Stimulated activated CD8-positive, alpha-beta memory T cell treated with anti-CD3 and anti-CD28 coated beads, Interleukin-4, amount 100 ng/mL, for 1 hour (primary cell): ENCODE measurements around the gene TAMM41.
"Not testable (repeated sequence)": the region's sequence is repeated elsewhere in the genome, so short reads cannot be mapped to it uniquely, and the experiment has no call there.

Source experiments
- DNase-seq, 2 donors: peaks; one replicate each; pipeline ENCODE4 v3.0.0-alpha.2; 2020; ENCODE audit warnings: low read depth in 2 of 2, low spot score in 1 of 2

The TAMM41 gene, protein sequence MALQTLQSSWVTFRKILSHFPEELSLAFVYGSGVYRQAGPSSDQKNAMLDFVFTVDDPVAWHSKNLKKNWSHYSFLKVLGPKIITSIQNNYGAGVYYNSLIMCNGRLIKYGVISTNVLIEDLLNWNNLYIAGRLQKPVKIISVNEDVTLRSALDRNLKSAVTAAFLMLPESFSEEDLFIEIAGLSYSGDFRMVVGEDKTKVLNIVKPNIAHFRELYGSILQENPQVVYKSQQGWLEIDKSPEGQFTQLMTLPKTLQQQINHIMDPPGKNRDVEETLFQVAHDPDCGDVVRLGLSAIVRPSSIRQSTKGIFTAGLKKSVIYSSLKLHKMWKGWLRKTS

DNA sequence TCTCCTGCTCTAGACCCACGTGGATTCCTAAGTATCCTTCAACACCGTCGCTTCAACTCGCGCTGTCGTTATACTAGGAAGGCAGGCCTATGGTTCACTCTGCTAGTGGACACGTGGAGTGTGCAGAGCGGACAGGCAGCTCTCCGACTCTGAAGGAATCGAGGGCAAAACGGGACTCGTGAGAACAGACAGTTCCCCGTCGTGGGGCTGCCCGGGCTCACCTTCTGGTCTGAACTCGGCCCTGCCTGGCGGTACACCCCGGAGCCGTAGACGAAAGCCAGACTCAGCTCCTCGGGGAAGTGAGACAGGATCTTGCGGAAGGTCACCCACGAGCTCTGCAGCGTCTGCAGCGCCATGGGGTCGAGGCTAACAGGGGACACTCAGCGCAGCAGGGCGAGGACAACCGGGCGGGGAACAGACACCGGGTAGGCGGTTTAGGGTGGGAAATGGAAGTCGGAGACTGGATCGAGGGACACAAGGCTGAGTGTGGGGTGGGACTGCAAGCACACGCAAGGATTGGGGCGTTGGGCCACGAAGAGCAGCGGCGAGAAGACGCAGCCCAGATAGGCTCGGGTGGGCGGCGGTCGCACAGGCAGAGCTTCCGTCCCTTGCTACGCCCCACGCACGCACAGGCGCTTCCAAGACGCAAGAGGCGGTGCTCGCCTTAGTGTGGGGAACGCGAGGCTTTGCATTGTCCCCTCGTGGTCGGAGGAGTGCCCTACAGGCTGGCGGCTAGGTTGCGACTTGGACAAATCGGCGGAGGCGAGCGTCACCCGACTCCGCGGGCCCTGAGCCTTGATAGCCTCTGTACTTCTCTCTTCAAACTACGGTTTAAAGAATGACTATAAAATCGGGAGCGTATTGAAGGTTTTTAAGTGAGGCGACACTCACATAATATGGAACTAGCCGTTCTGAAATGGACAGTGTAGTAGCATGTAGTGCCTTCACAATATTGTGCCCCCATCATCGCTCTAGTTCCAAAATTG is at the start of gene TAMM41:
TSS of gene TAMM41 (minus strand) at position 605 of the 986 bp plus-strand sequence. CDS start at position 356, 249 bp downstream.
- peak; percentile 66 to 76 for DNase-seq

DNA sequence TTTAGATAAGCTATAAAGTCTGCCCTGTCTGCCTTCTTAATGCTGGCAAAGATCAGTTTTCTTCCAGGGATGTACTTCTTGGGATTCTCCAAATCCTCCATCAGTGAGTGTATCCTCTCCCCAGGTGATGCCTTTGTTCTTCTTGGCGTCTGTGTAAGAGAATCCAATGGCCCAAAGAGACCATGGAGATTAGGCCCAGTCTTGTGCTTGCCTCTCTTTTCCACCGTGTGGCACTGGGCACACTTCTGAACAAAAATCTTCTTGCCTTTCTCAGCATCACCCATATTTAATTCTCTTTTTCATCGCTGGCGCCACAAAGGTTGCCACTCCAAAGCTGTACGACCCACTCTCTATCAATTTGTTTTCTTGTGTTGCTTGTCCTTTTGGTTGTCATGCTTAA is 32.2 kb upstream of the TAMM41 start:
- no peak for DNase-seq

DNA sequence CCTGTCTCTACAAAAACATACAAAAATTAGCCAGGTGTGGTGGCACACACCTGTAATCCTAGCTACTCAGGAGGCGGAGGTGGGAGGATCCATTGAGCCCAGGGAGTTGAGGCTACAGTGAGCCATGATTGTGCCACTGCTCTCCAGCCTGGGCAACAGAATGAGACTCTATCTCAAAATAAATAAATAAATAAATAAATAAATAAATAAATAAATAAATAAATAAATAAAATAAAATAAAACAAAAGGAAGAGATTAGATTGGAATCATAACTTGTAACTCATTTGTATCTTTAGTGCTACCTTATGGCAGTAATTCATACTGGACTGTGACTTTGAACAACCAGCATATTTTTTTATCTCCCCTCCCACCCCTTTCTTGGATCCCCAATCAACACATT is 28.0 kb upstream of the TAMM41 start:
- not testable (repeated sequence) for DNase-seq

DNA sequence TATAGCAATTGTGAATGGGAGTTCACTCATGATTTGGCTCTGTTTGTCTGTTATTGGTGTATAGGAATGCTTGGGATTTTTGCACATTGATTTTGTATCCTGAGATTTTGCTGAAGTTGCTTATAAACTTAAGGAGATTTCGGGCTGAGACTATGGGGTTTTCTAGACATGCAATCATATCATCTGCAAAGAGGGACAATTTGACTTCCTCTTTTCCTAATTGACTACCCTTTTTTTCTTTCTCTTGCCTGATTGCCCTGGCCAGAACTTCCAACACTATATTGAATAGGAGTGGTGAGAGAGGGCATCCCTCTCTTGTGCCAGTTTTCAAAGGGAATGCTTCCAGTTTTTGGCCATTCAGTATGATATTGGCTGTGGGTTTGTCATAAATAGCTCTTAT is 17.1 kb upstream of the TAMM41 start:
- not testable (repeated sequence) for DNase-seq

DNA sequence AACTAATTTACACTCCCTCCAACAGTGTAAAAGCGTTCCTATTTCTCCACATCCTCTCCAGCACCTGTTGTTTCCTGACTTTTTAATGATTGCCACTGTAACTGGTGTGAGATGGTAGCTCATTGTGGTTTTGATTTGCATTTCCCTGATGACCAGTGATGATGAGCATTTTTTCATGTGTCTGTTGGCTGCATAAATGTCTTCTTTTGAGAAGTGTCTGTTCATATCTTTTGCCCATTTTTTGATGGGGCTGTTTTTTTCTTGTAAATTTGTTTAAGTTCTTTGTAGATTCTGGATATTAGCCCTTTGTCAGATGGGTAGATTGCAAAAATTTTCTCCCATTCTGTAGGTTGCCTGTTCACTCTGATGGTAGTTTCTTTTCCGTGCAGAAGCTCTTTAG is 15.9 kb upstream of the TAMM41 start:
- not testable (repeated sequence) for DNase-seq

DNA sequence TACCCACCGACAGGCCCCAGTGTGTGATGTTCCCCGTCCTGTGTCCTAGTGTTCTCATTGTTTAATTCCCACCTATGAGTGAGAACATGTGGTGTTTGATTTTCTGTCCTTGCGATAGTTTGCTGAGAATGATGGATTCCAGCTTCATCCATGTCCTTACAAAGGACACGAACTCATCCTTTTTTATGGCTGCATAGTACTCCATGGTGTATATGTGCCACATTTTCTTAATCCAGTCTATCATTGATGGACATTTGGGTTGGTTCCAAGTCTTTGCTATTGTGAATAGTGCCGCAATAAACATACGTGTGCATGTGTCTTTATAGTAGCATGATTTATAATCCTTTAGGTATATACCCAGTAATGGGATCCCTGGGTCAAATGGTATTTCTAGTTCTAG is 15.5 kb upstream of the TAMM41 start:
- DNase-seq = not testable (repeated sequence)

DNA sequence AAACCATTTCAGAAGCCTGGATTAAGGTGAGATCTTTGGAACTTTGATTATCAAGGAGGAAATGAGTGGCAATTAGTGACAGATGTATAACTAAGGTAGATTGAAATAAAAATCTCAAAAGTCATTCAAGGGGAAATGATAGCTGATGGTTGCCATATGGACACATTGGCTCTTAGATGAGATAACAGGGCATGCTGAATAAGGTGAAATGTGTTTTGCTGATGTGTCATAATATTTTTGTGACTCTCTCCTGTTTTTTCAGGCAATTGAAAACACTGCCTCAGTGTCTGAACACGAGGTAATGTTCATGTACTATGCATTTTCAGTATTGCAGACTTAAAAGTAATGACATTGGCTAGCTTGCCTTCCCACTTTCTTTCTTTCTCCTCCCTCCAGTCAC is 13.5 kb upstream of the TAMM41 start:
- not testable (repeated sequence) for DNase-seq

DNA sequence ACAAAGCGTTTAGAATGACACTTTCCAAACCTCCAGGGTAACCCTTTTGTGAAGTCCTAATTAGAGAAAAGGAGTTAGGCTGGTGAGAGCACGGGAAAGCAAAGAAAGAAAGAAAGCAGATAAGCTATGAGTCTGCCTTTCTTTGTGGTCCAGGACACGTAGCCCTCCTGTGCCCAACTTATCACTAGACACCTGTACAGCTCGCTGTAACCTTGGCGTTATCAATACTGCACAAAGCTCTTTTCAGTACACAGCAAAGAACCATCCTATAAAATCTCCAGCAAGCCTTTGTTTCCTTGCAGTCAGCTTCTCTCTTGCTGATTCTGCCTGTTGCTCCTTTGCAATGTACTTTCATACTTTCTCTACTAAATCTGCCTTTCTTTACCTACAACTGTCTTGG is 6.8 kb upstream of the TAMM41 start:
- DNase-seq = no peak

DNA sequence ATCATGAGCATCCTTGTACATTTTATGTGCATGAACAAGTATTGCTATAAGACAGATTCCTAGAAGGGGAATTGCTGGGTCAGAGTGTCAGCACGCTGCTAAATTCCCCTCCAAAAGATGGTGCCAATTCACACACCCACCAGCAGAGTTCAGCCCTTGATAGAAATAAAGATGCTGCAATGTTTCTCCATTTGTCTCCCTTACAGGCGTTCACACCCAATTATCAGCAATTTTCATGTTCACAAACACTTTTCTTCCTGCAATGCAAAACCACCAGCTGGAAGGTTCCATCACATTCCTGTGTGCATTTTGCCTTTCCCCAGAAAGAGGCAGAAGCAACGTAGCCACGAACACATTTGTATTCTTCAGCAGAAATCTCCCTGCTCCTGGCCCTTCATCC is 3.3 kb upstream of the TAMM41 start:
- DNase-seq = no peak

DNA sequence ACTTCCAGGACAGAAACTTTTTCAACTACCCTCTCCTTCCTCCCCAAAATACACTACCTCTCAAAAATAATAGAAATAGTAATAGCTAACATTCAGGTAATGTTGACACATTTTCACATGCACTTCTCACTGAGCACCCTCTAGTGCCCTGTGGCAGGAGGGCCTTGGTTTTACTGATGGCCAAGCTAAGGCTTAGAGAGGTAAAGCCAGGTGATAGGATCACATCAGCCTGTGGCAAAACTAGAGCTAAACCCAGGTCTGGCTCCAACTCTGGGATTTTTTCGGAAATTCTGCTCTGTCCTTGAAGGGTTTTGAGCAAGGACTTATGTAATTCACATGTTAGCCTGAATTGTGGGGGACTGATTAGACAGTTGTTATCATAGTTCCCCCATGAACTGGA is 922 bp upstream of the TAMM41 start:
- DNase-seq = no peak

DNA sequence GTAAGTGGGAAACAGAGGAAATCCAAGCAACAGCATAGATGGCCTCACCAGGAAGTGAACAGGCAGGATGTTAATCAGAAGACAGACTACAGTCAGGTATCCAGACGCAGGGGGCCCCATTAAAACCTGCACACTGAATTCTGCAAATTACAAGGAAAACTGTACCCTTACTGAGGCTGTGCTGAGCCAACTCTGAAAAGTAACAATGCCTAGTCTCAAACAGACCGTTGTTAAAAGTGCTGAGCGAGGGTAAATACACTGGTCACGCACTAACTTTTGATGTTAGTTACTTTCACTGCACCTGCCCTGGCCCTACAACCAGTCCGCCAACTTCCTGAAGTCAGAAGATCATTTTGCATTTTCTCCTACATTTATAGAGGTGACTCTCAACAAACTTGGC is 1.0 kb downstream of the TAMM41 start:
- no peak for DNase-seq

DNA sequence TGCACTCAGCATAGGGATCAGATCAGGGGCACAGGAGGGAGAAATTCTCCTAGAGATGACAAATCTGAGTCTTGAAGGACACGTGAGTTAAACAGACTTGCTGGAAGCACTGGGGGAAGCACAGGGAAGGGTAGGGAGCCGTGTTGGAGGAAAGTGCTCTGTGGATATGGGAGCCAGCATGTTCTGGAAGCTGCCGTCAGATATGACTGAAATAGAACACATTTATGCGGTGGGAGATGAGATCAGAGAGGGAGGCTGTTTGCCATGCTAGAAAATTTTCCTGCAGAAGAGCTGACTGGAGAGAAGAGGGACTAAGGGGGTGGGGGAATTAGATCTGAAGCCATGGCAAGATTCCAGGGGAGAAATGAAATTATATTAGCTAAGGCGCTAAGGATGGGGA is 1.8 kb downstream of the TAMM41 start:
- DNase-seq = no peak

DNA sequence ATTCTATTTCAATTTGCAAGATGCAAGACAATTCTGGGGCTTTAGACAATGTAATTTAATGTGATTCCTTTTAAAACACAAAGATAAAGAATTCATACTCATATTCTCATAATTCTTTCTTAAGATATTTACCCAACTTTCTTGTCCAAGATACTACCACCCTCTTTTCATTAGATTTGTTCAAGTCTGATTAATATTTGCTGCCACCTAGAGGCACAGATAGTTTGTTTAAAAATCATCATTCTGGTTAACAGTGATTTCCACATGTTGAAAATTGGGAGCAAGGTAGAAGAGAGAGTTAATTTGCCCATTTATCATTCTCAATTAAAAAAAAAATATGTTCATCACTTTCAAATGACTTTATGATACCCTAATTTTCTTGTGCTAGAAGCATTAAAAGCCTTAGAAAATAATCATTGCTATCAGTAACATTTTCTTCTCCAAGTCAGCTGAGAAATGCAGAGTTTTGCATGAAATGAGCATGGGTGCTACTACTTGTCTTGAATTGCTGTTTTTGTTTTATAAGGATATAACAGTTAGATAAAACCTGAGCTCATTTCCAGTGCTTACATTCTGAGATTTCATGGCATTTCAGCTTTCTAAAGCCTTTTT is 11.6 kb downstream of the TAMM41 start:
- no peak for DNase-seq

DNA sequence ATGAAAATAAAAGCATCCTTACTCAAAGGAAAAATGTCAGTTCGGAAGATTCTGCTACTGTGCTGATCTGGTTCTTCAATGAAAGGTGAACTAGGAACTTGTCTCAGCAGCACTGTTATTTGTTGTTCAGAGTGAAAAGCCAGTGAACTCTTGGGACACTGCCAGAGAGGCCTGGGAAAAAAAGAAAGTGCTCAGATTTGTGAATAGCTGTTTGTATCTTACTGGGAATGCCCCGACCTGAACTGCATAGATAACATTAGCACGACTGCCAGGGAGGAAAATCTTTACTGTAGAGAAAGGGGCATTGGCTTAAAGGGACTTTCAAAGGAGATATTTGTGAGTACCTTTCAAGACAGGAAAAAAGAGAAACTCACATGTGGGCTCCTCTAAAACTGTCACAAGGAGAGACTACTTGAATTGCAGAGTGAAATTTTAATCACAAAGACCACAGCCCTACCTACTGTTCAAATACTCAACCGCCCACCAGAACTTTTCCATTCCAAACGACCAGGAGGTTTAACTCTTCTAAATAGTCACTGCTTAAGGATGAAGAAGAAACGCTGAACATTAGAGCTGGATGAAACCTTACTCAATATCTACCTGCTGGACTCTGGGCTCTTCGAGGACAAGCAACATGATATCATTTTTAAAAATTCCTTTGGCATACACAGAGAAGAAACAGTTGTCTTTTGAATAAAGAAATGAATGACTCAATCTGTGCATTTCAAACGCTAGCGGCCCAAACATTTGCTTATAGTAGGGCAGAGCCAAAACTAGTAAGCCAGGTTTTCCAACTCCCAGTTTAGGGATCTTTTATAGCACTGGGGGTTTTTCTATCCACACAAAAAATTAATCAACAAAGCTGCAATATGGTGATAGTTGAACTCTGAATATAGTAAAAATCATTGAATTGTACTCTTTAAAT is 13.4 kb downstream of the TAMM41 start:
- DNase-seq = no peak

DNA sequence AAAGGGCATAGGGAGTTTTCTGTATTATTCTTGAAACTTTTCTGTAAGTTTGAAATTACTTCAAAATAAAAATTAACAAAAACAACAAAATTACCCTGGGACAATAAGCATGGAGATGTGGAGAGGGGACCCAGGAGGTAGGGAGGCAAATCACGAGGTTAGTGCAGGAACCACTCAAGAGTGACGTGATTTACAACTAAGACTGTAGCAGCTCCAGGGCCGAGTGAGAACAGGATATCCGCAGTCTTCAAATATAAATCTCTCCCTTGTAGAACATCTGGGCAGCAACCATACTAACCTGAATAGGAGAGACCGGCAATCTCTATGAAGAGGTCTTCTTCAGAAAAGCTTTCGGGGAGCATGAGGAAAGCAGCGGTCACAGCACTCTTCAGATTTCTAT is 17.3 kb downstream of the TAMM41 start:
- DNase-seq = no peak

DNA sequence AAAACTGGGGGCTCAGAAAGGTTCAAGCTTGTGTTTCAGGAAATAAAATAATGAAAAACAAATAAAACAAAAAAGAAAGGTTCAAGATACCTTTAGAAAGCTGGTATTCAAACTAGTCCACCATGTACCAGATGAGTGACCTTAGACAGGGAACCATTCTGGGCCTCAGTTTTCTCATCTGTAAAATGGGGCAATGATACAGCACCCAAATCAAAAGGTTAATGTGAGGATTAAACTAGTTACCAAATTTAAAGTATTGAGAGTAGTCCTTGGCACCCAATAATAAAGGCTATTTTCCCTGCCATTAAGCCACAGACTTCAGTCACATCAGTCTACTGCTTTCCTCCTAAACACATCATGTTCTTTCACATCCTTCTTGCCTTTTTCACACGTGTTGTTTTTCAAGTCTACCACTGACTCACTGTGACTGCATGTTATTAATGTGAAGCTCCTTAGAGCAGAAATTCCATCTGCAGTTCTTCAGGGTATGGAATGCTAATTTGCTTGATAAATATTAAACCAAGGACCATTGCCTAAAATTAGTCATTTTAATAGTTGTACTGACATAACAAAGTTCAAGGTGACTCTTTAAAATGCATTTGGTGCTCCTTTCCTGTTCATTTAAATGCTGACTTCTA is 19.9 kb downstream of the TAMM41 start:
- DNase-seq = no peak

DNA sequence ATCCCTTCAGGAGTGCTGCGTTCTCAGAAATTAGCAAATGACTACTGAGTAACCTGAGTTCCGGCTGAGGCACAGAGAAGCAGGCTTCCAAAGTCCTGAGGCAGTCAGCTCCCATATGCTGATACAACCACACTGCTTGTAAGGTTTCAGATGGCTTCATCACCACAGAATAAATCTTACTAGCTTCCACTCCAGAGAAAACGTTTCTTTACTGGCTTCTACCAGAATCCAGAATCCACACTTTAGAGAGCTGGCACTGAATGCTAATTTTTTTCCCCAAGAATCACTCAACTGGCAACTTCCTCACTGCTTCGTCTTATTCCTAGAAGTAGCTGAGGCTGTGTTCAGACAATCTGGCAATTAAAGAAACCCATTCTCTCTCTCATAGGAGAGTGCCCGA is 21.4 kb downstream of the TAMM41 start:
- no peak for DNase-seq

DNA sequence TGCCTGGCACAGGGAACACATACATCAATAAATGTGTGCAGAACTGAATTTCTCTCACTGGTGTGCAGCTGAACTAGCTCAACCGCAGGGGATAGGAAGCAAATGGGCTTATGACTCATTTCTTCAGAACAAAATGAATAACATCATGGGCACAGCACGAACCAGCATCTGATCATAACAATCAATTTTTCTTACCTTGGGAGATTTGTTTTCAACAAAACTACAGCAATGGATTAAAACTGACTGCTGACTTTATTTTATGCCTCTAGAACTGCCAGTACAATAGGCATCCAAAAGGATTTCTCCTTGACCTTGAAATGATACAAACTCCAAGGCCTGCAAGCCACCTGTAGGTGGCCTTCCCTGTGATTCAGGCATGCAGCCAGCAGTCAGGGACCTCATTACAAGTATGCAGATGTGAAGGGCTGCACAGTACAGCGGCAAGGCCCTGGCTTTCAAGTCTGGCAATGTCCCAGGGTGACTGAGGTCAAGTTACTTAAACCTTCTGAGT is 26.1 kb downstream of the TAMM41 start:
- DNase-seq = no peak

DNA sequence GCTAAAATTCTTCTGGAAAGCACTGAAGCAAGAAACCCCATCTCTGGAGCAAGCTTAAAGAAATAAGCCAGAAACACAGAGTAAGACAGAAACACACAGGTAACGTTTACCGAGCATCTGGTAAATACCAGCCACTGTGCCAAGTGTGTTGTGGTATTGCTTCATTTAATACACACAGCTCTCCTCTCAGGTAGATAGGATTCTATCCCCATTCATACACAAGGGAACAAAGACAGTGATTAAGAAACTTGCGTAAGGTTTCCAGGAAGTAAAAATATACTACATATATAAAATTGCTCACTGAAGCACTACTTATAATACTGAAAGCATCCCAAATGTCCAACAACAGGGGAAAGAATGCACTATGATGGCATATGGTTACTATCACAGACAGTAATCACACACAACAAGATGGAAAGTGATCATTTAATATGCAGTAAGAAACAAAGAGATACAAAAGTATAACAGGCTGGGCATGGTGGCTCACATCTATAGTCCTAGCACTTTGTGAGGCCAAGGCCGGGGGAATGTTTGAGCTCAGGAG is 27.5 kb downstream of the TAMM41 start:
- no peak for DNase-seq

DNA sequence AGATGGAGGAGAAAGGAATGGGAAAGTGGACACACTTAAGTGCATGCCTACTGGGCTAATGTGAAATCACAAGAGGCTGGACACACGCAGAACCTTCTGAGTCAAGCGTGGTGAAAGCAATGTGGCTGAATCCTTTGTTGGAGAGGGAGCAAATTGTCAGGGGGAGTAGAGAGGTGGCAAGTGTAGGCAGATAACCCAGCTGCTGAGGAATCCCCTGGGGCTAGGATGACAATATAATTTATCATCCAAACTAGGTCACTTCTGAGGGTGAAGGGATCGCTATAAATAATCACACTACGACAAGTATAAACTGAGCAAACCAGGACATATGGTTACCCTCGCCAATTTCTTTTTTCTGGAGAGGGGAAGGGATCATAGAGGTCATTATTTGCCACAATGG is 28.7 kb downstream of the TAMM41 start:
- no peak for DNase-seq
